HEK293 (cell line): ENCODE results near the gene LAMTOR3.

Experiments
- CTCF ChIA-PET: fragments of 350-600 bp; formaldehyde crosslinking; extraction: SDS; loops from one replicate; lab custom pipeline; 2021; ENCODE audit warnings: antibody characterized with exemption; lab: Yijun Ruan, JAX
- POLR2A ChIA-PET: fragments of 300-600 bp; formaldehyde crosslinking; extraction: SDS; loops from one replicate; lab custom pipeline; 2020; ENCODE audit warnings: antibody characterized with exemption, inconsistent platforms; lab: Yijun Ruan, JAX
- H3K27ac ChIP-seq: fragments of 200-500 bp; sonication (Bioruptor generic); 2 replicates; pipeline ENCODE4 v1.5.1; 2014; ENCODE audit warnings: low read depth, low read length, control low read depth, inconsistent platforms; ENCODE audit errors: extremely low read depth
- H3K36me3 ChIP-seq, 2 experiments: fragments of 200-500 bp in 1 of 2; sonication (Bioruptor generic) in 1 of 2; 1 replicate in 1 of 2; 2 replicates in 1 of 2; pipeline ENCODE4 v1.5.1; 2014 to 2017; ENCODE audit warnings: inconsistent platforms in 2 of 2, low read length in 2 of 2; ENCODE audit not compliant: control insufficient read depth in 2 of 2, insufficient read depth in 1 of 2
- H3K4me1 ChIP-seq: fragments of 200-500 bp; sonication (Bioruptor generic); 2 replicates; pipeline ENCODE4 v1.5.1; 2014; ENCODE audit warnings: mild to moderate bottlenecking, low read length, inconsistent platforms; ENCODE audit not compliant: control insufficient read depth, insufficient read depth
- H3K4me3 ChIP-seq: 2 replicates; pipeline ENCODE4 v1.5.1; 2011; ENCODE audit warnings: low read depth, mild to moderate bottlenecking, control low read depth, low read length, moderate library complexity
- H3K9me3 ChIP-seq: fragments of 200-500 bp; sonication (Bioruptor generic); 2 replicates; pipeline ENCODE4 v1.5.1; 2014; ENCODE audit warnings: low read depth, low read length, inconsistent platforms; ENCODE audit not compliant: control insufficient read depth, insufficient read depth
- BCL11B ChIP-seq: fragments of 450-650 bp; formaldehyde crosslinking; IDR thresholded peaks from 2 replicates; pipeline ENCODE4 v1.5.1; 2016; ENCODE audit warnings: low read depth, missing biosample characterization, missing genetic modification characterization
- KLF16 ChIP-seq: fragments of 450-650 bp; formaldehyde crosslinking; IDR thresholded peaks from 2 replicates; pipeline ENCODE4 v1.5.1; 2017; ENCODE audit warnings: missing biosample characterization, missing genetic modification characterization
- MEIS1 ChIP-seq: sonication (generic); formaldehyde crosslinking; IDR thresholded peaks from 2 replicates; pipeline ENCODE4 v1.8.1; 2022; ENCODE audit warnings: missing genetic modification reagents, mild to moderate bottlenecking, borderline replicate concordance
- OSR2 ChIP-seq: fragments of 450-650 bp; formaldehyde crosslinking; IDR thresholded peaks from 2 replicates; pipeline ENCODE4 v1.5.1; 2016; ENCODE audit warnings: missing biosample characterization, missing genetic modification characterization
- OVOL3 ChIP-seq: fragments of 450-650 bp; formaldehyde crosslinking; IDR thresholded peaks from 2 replicates; pipeline ENCODE4 v1.5.1; 2016; ENCODE audit warnings: missing biosample characterization, missing genetic modification characterization
- YY2 ChIP-seq: fragments of 450-650 bp; formaldehyde crosslinking; IDR thresholded peaks from 2 replicates; pipeline ENCODE4 v1.5.1; 2016; ENCODE audit warnings: missing biosample characterization, missing genetic modification characterization
- ZBTB21 ChIP-seq: fragments of 450-650 bp; formaldehyde crosslinking; IDR thresholded peaks from 2 replicates; pipeline ENCODE4 v1.5.1; 2017; ENCODE audit warnings: missing biosample characterization, missing genetic modification characterization
- ZNF16 ChIP-seq: fragments of 450-650 bp; formaldehyde crosslinking; IDR thresholded peaks from 2 replicates; pipeline ENCODE4 v1.5.1; 2016; ENCODE audit warnings: low read depth, missing biosample characterization, missing genetic modification characterization
- ZNF174 ChIP-seq: fragments of 450-650 bp; formaldehyde crosslinking; IDR thresholded peaks from 2 replicates; pipeline ENCODE4 v1.5.0; 2017; ENCODE audit warnings: missing biosample characterization, mild to moderate bottlenecking, missing genetic modification characterization
- ZNF2 ChIP-seq: fragments of 450-650 bp; formaldehyde crosslinking; IDR thresholded peaks from 2 replicates; pipeline ENCODE4 v1.5.1; 2016; ENCODE audit warnings: missing biosample characterization, missing genetic modification characterization
- ZNF223 ChIP-seq: fragments of 450-650 bp; formaldehyde crosslinking; IDR thresholded peaks from 2 replicates; pipeline ENCODE4 v1.5.1; 2016; ENCODE audit warnings: missing biosample characterization, missing genetic modification characterization
- ZNF335 ChIP-seq: fragments of 450-650 bp; formaldehyde crosslinking; conservative IDR thresholded peaks from 2 replicates; pipeline ENCODE4 v1.5.1; 2016; ENCODE audit warnings: missing biosample characterization, missing genetic modification characterization
- ZNF354C ChIP-seq: fragments of 450-650 bp; formaldehyde crosslinking; IDR thresholded peaks from 2 replicates; pipeline ENCODE4 v1.5.1; 2016; ENCODE audit warnings: missing biosample characterization, missing genetic modification characterization, low read depth, borderline replicate concordance
- ZNF404 ChIP-seq: fragments of 450-650 bp; formaldehyde crosslinking; IDR thresholded peaks from 2 replicates; pipeline ENCODE4 v1.5.1; 2017; ENCODE audit warnings: missing biosample characterization, missing genetic modification characterization
- ZNF473 ChIP-seq: fragments of 450-650 bp; formaldehyde crosslinking; IDR thresholded peaks from 2 replicates; pipeline ENCODE4 v1.5.1; 2017; ENCODE audit warnings: missing biosample characterization, missing genetic modification characterization
- ZNF514 ChIP-seq: fragments of 450-650 bp; formaldehyde crosslinking; IDR thresholded peaks from 2 replicates; pipeline ENCODE4 v1.5.1; 2016; ENCODE audit warnings: missing biosample characterization, missing genetic modification characterization
- ZNF560 ChIP-seq: fragments of 450-650 bp; formaldehyde crosslinking; IDR thresholded peaks from 2 replicates; pipeline ENCODE4 v1.5.1; 2017; ENCODE audit warnings: missing biosample characterization, missing genetic modification characterization, borderline replicate concordance
- ZNF747 ChIP-seq: fragments of 450-650 bp; formaldehyde crosslinking; IDR thresholded peaks from 2 replicates; pipeline ENCODE4 v1.5.1; 2016; ENCODE audit warnings: missing biosample characterization, missing genetic modification characterization
- ZNF776 ChIP-seq: fragments of 450-650 bp; formaldehyde crosslinking; IDR thresholded peaks from 2 replicates; pipeline ENCODE4 v1.5.0; 2017; ENCODE audit warnings: missing biosample characterization, missing genetic modification characterization, borderline replicate concordance
- ZNF791 ChIP-seq: fragments of 450-650 bp; formaldehyde crosslinking; IDR thresholded peaks from 2 replicates; pipeline ENCODE4 v1.5.1; 2016; ENCODE audit warnings: missing biosample characterization, missing genetic modification characterization
- TF ChIP-seq, protein P1 (sequence below): fragments of 450-650 bp; formaldehyde crosslinking; IDR thresholded peaks from 2 replicates; pipeline ENCODE4; 2016; ENCODE audit warnings: missing biosample characterization, missing genetic modification characterization
- TF ChIP-seq, protein P2 (sequence below): fragments of 450-650 bp; formaldehyde crosslinking; IDR thresholded peaks from 2 replicates; pipeline ENCODE4 v1.5.1; 2016; ENCODE audit warnings: missing biosample characterization, missing genetic modification characterization
- TF ChIP-seq, protein P3 (sequence below): fragments of 450-650 bp; formaldehyde crosslinking; IDR thresholded peaks from 2 replicates; pipeline ENCODE4 v1.5.1; 2016; ENCODE audit warnings: missing biosample characterization, missing genetic modification characterization
- TF ChIP-seq, protein P4 (sequence below): fragments of 450-650 bp; formaldehyde crosslinking; IDR thresholded peaks from 2 replicates; pipeline ENCODE4 v1.5.1; 2017; ENCODE audit warnings: missing biosample characterization, missing genetic modification characterization

LAMTOR3 gene

DNA sequence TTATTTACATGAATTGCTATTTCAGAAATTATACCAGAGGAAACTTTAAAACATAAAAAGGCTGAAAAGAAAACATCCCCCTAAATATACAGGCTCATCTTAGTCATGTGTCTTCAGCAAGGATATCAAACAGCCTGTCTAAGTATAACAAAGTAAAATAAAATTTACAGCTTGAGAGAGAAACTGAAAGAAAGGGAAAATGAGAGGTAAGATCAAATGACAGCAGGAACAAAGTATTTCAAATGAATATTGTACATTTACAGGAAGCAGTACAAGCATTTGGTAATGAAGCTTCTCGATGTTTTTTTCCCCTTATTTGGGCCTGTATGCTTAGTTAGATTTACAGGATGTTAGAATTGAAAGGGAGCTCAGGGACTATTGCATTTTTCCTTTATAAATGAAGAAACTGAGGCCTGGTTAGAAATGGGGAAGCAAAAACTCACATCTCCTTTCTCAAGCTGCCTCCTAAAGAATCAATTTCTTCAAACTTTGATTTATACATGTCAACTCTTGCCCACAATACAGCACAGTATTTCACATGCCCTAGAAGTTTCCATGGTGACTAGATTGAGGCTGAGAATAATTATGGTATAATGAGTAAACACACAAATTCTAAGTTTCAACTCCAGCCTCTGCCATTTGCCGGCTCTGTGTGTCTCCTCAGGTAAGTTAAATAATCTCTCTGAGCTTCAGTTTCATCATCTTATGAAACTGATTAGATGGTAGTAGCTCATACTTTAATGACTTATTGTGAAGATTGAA is 48.3 kb downstream of the LAMTOR3 start:
- no peak overlapping the region for H3K4me3 ChIP-seq
- H3K27ac ChIP-seq = no peak overlapping the region
- ChIA-PET CTCF (no interaction called here), POLR2A (no interaction called here)
- H3K36me3 ChIP-seq = no peaks in the 10 kb centered on the region
- H3K9me3 ChIP-seq = no peaks in the 10 kb centered on the region
- H3K4me1 ChIP-seq = no peaks in the 10 kb centered on the region
- TF ChIP-seq ZNF335 (tag by site-specific recombination) (no peak), ZNF776 (tag by site-specific recombination) (no peak), YY2 (tag by site-specific recombination) (no peak), BCL11B (tag by site-specific recombination) (no peak), OSR2 (tag by site-specific recombination) (no peak), ZBTB21 (tag by site-specific recombination) (no peak), ZNF16 (no peak), ZNF514 (tag by site-specific recombination) (no peak), KLF16 (tag by site-specific recombination) (no peak), MEIS1 (CRISPR knock-in tag) (no peak), ZNF560 (tag by site-specific recombination) (no peak)
- TF ChIP-seq, protein P1, sequence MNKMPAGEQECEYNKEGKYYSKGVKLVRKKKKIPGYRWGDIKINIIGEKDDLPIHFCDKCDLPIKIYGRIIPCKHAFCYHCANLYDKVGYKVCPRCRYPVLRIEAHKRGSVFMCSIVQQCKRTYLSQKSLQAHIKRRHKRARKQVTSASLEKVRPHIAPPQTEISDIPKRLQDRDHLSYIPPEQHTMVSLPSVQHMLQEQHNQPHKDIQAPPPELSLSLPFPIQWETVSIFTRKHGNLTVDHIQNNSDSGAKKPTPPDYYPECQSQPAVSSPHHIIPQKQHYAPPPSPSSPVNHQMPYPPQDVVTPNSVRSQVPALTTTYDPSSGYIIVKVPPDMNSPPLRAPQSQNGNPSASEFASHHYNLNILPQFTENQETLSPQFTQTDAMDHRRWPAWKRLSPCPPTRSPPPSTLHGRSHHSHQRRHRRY (tag by site-specific recombination) = no peak
- TF ChIP-seq, all 188 proteins: peak for 0

DNA sequence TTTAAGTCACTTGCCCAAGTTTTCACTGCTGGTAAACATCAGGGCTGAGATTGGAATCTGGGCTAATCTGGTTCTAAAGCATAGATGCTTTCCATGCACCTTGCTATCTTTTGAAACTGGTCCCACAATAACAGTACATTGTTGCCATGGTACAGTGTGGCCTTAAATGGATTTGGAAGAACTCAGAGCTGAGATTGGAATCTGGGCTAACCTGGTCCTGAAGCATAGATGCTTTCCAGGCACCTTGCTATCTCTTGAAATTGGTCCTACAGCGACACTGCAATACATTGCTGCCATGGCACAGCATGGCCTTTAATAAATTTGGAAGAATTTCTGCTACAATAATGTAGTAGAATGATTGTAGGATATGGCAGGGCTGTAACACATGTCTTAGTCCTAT is 49.0 kb downstream of the LAMTOR3 start:
- no peaks in the 10 kb centered on the region for H3K4me1 ChIP-seq

More for the DNA sequence above, 49.0 kb downstream of the LAMTOR3 start:
- Histone ChIP-seq H3K4me3 (no peak overlapping the region), H3K36me3 (no peaks in the 10 kb centered on the region), H3K9me3 (no peaks in the 10 kb centered on the region), H3K27ac (no peak overlapping the region)
- ChIA-PET POLR2A (no interaction called here), CTCF (interaction anchor here (0.7 kb wide), 2 partner anchors 19 to 34 kb away, joined by 3 to 4 read pairs; no protein-coding TSS in a partner anchor)
- TF ChIP-seq, protein P2, sequence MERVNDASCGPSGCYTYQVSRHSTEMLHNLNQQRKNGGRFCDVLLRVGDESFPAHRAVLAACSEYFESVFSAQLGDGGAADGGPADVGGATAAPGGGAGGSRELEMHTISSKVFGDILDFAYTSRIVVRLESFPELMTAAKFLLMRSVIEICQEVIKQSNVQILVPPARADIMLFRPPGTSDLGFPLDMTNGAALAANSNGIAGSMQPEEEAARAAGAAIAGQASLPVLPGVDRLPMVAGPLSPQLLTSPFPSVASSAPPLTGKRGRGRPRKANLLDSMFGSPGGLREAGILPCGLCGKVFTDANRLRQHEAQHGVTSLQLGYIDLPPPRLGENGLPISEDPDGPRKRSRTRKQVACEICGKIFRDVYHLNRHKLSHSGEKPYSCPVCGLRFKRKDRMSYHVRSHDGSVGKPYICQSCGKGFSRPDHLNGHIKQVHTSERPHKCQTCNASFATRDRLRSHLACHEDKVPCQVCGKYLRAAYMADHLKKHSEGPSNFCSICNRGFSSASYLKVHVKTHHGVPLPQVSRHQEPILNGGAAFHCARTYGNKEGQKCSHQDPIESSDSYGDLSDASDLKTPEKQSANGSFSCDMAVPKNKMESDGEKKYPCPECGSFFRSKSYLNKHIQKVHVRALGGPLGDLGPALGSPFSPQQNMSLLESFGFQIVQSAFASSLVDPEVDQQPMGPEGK (tag by site-specific recombination) = no peak
- TF ChIP-seq ZNF473 (tag by site-specific recombination) = no peak
- TF ChIP-seq OVOL3 (tag by site-specific recombination) = no peak
- TF ChIP-seq, protein P3, sequence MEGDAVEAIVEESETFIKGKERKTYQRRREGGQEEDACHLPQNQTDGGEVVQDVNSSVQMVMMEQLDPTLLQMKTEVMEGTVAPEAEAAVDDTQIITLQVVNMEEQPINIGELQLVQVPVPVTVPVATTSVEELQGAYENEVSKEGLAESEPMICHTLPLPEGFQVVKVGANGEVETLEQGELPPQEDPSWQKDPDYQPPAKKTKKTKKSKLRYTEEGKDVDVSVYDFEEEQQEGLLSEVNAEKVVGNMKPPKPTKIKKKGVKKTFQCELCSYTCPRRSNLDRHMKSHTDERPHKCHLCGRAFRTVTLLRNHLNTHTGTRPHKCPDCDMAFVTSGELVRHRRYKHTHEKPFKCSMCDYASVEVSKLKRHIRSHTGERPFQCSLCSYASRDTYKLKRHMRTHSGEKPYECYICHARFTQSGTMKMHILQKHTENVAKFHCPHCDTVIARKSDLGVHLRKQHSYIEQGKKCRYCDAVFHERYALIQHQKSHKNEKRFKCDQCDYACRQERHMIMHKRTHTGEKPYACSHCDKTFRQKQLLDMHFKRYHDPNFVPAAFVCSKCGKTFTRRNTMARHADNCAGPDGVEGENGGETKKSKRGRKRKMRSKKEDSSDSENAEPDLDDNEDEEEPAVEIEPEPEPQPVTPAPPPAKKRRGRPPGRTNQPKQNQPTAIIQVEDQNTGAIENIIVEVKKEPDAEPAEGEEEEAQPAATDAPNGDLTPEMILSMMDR (tag by site-specific recombination) = no peak
- no peak for TF ChIP-seq ZNF2
- TF ChIP-seq ZNF404 = no peak
- TF ChIP-seq, protein P4, sequence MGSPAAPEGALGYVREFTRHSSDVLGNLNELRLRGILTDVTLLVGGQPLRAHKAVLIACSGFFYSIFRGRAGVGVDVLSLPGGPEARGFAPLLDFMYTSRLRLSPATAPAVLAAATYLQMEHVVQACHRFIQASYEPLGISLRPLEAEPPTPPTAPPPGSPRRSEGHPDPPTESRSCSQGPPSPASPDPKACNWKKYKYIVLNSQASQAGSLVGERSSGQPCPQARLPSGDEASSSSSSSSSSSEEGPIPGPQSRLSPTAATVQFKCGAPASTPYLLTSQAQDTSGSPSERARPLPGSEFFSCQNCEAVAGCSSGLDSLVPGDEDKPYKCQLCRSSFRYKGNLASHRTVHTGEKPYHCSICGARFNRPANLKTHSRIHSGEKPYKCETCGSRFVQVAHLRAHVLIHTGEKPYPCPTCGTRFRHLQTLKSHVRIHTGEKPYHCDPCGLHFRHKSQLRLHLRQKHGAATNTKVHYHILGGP = no peak
- TF ChIP-seq ZNF747 (tag by site-specific recombination) = no peak
- TF ChIP-seq ZNF223 = no peak
- TF ChIP-seq ZNF791 (tag by site-specific recombination) = no peak
- no peak for TF ChIP-seq ZNF174 (tag by site-specific recombination)
- TF ChIP-seq ZNF354C (tag by site-specific recombination) = no peak
